Adrenal gland (tissue), 5 donors: ENCODE results near the gene TLK1.

Experiments
- CTCF ChIP-seq, 6 experiments: fragments of 450-650 bp in 4 of 6; fragments of 200-600 bp in 2 of 6; sonication (generic) in 1 of 6; IDR thresholded peaks; 1 replicate in 5 of 6; 2 replicates in 1 of 6; pipeline versions ENCODE4 v1.5.1 to v1.8.0; 2016 to 2021; ENCODE audit warnings: antibody characterized with exemption in 6 of 6, mild to moderate bottlenecking in 2 of 6, moderate library complexity in 1 of 6
- POLR2A ChIP-seq, 2 donors: fragments of 450-650 bp; IDR thresholded peaks; one replicate each; pipeline ENCODE4 v1.6.1; 2017; ENCODE audit warnings: antibody characterized with exemption in 2 of 2, mild to moderate bottlenecking in 2 of 2, moderate library complexity in 1 of 2
- donor health status: DM: no; HTN: no; CAD: no.

GRCh38 chr2:171034315-171034714 is 126.4 kb downstream of the TLK1 start:
- TF ChIP-seq POLR2A (IDR thresholded peaks at IDR 0.05) (no peak), CTCF (IDR thresholded peaks at IDR 0.05) (no peak)
